ENCODE measurements around the gene TIA1.
"Not testable (repeated sequence)": the region's sequence is repeated elsewhere in the genome, so short reads cannot be mapped to it uniquely, and the experiment has no call there.

TIA1 gene

GRCh38 chr2:70223305-70223704, 25.1 kb downstream of the TIA1 start:
- in situ Hi-C loops (cut with MboI; ENCODE audit: low sequenced_read_pairs), result not testable (repeated sequence)

DNA sequence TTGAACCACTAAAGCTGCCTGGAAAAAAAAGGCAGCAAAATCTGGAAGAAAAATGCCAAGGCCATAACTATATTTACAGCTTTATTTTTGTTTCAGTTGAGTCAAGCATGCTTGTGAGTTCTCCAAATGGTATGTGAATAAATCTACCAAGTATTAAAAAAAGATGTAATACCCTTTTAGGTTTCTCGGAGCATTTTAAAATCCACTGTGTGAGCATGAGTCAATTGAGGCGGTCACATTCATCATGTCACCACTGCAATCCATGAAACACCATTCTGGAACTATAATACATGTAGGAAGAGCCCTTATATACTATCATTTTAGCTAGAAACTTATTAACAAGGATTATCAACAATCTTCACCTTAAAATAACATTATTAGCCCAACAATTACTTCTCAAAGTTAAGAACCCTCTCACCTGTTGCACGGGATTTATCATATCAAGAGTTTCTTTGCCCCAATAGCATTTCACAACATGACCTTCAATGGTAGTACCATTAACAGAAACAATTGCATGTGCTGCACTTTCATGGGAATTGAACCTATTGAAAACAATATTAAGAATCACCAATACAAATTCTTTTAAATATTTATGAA, 33.4 kb downstream of the TIA1 start:
- in situ Hi-C loops (cut with MboI; ENCODE audit: low sequenced_read_pairs), result no loop called here

DNA sequence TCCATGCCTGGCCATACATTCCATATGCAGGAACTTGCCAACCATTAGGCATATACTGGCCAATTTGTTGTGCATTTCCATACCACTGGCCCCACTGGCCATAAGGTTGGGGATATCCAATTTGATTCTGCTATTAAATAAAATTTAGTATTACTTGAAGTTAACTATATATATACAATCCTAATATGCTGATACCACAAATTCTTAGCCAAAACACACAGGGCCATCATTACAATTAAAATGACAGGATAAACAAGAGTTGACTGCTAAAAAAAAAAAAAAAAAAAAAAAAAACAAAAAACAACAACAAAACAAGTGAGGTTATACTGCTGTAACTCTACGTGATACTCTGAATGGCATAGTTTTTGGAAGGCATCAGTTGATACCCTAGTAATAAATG, 34.1 kb downstream of the TIA1 start:
- in situ Hi-C loops (cut with MboI; ENCODE audit: low sequenced_read_pairs), result no loop called here

- in situ Hi-C loops (cut with MboI; ENCODE audit: low sequenced_read_pairs), result no loop called here
Observed at GRCh38 chr2:70212298-70212932, 36.0 kb downstream of the TIA1 start.

DNA sequence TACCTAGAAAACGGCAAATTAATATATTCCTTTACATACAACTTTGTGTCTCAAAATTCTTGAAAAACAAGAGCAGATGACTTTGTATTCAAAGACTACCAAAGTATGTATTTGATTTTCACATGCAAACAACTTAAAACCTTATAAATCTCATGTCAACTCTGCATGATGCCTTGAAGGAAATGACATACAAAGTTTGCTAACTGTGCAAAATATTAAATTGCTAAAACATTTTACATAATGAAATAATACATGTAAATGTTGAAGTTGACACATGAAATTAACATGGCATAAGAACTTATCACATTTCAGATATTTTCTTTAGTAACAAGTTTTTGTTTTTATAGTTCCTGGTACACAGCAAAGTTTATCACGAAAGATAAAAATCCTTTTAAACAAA, 36.8 kb downstream of the TIA1 start:
- in situ Hi-C loops (cut with MboI; ENCODE audit: low sequenced_read_pairs), result no loop called here

DNA sequence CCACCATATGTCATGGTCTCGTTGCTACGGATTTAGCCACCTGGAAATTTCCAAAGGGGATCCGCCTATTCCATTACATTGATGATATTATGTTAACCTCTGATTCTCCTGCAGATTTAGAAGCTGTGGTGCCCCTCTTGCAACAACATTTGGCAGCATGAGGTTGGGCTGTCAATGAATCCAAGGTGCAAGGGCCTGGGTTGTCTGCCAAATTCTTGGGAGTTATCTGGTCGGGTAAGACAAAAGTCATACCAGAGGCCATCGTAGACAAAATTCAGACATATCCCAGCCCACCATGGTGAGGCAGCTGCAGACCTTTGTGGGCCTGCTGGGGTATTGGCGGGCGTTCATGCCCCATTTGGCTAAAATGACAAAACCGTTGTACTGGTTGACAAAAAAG, 44.0 kb downstream of the TIA1 start:
- in situ Hi-C loops (cut with MboI; ENCODE audit: low sequenced_read_pairs), result no loop called here

DNA sequence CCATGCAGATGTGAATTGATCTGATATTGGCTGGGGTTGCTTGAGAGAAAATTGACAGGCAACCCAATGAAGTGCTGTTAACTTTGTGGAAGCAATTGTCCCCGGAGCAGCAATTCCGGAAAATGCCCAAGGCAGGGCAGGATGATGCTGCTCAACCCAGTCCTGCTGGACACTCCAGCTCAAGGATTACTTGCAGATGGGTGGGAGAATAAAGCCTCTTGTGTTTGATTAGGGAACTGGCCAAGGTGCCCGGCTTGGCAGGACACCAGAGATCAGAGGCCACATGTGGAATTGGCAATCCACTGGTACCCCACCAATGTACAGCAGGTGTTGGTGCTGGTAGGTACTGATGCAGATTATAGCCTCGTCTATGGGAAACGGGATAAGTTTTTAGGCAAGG, 45.3 kb downstream of the TIA1 start:
- in situ Hi-C loops (cut with MboI; ENCODE audit: low sequenced_read_pairs), result no loop called here

DNA sequence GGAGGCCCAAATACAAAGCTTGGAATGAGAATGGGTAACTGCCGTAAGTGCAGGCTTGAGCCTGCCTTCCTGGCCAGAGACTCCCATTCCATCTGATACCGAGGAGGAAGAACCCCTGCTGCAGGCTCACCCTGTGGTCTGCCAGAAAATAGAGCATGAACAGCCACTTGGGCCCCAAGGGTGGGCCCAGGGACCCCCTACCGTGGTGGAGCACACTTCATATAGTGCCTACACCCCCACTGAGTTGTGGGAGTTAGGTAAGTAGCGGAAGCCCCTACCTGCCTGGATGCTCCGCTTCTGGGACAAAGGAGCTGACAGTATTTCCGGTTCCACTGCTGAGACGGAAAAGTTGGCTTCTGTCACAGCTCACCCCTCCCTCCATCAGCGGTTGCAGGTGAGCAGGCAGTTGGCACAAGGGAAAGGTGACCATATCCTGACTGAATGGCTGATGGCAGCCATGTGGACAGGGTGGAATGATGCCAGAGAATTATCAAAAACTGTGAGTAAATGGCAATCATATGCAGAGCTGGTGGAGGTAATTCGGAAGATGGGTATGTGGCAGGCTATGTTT, 46.1 kb downstream of the TIA1 start:
- in situ Hi-C loops (cut with MboI; ENCODE audit: low sequenced_read_pairs), result no loop called here

GRCh38 chr2:70201831-70202230, 46.6 kb downstream of the TIA1 start:
- in situ Hi-C loops (cut with MboI; ENCODE audit: low sequenced_read_pairs), result no loop called here

DNA sequence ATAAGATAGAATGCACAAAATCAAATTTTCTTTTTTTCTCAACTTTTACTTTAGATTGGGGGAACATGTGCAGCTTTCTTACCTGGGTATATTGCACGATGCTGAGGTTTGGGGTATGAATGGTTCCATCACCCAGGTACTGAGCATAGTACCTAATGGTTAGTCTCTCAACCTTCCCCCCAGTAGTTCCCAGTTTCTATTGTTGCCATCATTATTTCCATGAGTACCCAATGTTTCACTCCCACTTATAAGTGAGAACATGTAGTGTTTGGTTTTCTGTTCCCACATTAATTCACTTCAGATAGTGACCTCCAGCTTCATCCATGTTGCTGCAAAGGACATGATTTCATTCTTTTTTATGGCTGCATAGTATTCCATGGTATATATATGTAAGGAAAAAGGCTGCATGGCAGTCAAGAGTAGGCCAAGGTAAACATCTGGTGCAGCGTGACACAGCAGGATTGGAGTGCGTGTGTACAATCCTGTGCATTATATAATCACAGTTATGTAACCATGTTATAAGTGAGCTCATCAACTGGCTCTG, 47.1 kb downstream of the TIA1 start:
- in situ Hi-C loops (cut with MboI; ENCODE audit: low sequenced_read_pairs), result no loop called here

DNA sequence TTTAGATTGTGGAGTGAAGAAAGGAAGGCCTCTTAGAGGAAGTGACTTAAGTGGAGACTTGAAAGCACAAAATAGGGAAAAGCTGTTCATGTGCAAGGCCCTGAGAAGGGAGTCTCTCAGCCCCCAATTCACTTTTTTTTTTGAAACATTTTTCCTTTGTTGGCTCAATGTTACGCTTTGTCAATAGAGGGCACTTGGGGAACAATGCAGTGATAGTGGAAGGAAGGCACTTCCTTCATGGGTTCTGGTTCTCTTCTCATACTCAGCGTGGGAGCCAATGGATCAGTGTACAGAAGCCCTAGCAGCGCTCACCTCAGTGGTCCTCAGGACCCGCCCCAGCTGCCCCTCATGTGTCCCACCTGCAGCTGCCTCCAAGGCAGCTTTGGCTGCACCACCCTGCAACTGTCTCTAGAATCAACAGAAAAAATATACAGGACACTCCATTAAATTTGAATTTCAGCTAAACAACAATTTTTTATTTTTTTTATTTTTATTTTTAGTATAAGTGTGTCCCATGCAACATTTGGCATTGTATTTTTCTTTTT, 49.0 kb downstream of the TIA1 start:
- in situ Hi-C loops (cut with MboI; ENCODE audit: low sequenced_read_pairs), result no loop called here

DNA sequence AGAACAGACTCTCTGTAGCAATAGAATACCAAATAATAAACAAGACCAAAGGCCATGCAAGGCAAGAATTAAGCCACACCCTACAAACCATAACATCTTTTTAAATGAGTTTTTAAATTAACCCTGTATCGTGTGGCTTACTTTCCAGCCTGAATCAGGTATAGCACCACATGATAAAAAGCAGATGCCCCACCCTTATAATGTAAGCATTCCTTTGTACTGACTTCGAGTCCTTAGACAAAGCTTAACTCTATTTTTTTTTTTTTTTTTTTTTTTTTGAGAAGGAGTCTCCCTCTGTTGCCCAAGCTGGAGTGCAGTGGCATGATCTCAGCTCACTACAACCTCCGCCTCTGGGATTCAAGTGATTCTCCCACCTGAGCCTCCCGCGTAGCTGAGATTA, 55.9 kb downstream of the TIA1 start:
- in situ Hi-C loops (cut with MboI; ENCODE audit: low sequenced_read_pairs), result no loop called here

- in situ Hi-C loops (cut with MboI; ENCODE audit: low sequenced_read_pairs), result no loop called here
Observed at GRCh38 chr2:70191244-70191735, 57.1 kb downstream of the TIA1 start.

DNA sequence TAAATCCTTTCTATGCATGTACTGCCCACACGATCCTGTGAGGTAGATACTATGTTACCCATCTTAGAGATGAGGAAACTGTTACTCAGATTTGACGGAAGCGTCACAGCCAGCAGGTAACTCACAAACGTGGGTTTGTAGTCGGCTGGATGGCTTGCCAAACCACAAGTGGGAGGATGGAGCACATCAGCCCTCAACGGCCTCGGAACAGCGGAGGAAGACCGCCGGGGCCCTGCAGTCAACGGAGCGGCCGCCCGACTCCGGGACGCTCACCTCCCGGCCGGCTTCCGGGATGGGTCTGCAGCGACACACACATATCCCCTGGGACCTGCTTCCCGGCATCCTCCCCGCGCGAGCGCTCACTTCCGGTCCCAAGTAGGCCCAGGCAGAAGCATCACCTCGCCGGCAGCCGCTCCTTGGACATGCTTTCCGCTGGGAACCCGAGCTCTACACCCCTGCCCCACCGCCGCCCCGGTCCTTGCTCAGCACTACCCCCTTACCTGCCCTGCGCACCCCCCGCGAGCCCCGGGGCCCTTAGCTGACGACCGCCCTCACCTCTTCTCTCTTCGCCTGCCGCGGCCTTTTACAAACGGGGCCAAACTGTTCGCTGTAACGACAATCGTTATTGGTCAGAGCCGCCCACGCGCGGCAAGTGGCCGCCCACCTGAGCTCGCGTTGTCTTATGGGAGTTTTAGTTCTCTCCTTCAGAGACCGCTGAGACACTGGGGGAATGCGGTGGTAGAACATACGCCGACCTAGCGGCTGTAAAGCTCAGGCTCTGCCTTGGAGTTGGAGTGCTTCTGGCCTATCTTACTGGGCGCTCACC, 57.8 kb downstream of the TIA1 start, which contains the start of gene C2orf42:
C2orf42 (minus strand) TSS at position 602 of the 826 bp plus-strand sequence. CDS start 9,034 bp downstream, outside the sequence.
- in situ Hi-C loops (cut with MboI; ENCODE audit: low sequenced_read_pairs), result no loop called here

DNA sequence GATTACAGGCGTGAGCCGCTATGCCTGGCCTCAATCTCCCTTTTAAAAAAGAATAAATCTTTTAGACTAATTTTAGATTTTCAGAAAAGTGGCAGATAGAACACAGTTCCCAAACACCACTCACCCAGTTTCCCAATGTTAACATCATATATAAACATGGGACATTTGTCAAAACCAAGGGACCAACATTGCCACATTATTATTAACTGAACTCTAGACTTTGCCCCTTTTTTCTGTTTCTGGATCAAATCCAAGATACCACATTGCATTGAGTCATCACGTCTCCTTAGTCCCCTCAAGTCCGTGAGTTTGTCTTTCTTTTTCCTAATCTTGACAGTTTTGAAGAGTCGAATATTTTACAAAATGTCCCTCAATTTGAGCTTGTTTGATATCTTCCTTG, 60.0 kb downstream of the TIA1 start:
- in situ Hi-C loops (cut with MboI; ENCODE audit: low sequenced_read_pairs), result no loop called here

- in situ Hi-C loops (cut with MboI; ENCODE audit: low sequenced_read_pairs), result not testable (repeated sequence)
Observed at GRCh38 chr2:70187170-70187569, 61.3 kb downstream of the TIA1 start.

DNA sequence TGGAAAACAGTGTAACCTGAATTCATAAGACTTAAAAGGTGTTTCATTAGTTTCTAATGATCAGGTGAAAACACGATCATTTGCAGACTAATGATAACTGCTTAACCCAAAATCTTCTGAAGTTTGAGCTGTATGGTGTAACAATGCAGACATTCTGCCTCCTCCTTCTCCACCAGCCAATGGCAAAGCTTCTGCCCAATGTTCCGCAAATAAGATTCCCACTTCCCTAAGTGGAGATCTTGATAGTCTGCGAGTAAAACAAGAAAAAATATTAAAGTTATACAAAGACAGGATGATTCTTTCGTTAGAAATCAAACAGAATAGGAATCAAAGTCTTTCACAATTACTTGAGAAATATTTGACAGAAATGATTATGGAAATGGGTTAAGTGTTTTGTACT, 65.7 kb downstream of the TIA1 start:
- in situ Hi-C loops (cut with MboI; ENCODE audit: low sequenced_read_pairs), result no loop called here

- in situ Hi-C loops (cut with MboI; ENCODE audit: low sequenced_read_pairs), result no loop called here
Observed at GRCh38 chr2:70181363-70181956, 67.0 kb downstream of the TIA1 start.

- in situ Hi-C loops (cut with MboI; ENCODE audit: low sequenced_read_pairs), result no loop called here
Observed at GRCh38 chr2:70173520-70173919, 74.9 kb downstream of the TIA1 start.

GRCh38 chr2:70169654-70170245, 78.7 kb downstream of the TIA1 start:
- in situ Hi-C loops (cut with MboI; ENCODE audit: low sequenced_read_pairs), result not testable (repeated sequence)
